Fibroblast of lung (primary cell): ENCODE results near the gene CNGA1. TPM values are rescaled to one million over a fixed set of nuclear protein-coding genes. Genes with fewer than 3 reads are reported as not detected.

ENCODE experiments used
- DNase-seq, 2 donors: peaks; one replicate each; pipeline versions ENCODE4 v3.0.0 to v3.0.0-alpha.2; 2010; ENCODE audit warnings: low read depth in 2 of 2
- H2AFZ ChIP-seq: 2 replicates; pipeline ENCODE4 v1.5.1; 2012; ENCODE audit warnings: low read length, control low read depth, inconsistent platforms
- H3K27ac ChIP-seq: 2 replicates; pipeline ENCODE4 v1.5.1; 2011; ENCODE audit warnings: low read length, control low read depth; ENCODE audit not compliant: insufficient read depth
- H3K27me3 ChIP-seq: 2 replicates; pipeline ENCODE4 v1.5.1; 2011; ENCODE audit warnings: mild to moderate bottlenecking, low read length; ENCODE audit not compliant: control insufficient read depth, insufficient read depth
- H3K36me3 ChIP-seq: 2 replicates; pipeline ENCODE4 v1.5.1; 2011; ENCODE audit warnings: low read length; ENCODE audit not compliant: control insufficient read depth, insufficient read depth
- H3K4me1 ChIP-seq: 2 replicates; pipeline ENCODE4 v1.5.1; 2011; ENCODE audit warnings: low read length; ENCODE audit not compliant: control insufficient read depth, insufficient read depth; ENCODE audit errors: extremely low read depth
- H3K4me2 ChIP-seq: 2 replicates; pipeline ENCODE4 v1.5.1; 2011; ENCODE audit warnings: low read length, control low read depth; ENCODE audit not compliant: insufficient read depth; ENCODE audit errors: extremely low read depth
- H3K4me3 ChIP-seq, 4 experiments: fragments of 200-600 bp in 1 of 4; sonication (generic) in 1 of 4; replicated peaks in 1 of 4; 2 replicates each; pipeline ENCODE4 v1.5.1; 2011 to 2016; ENCODE audit warnings: low read length in 4 of 4, low read depth in 3 of 4, mild to moderate bottlenecking in 3 of 4, control low read depth in 2 of 4, inconsistent platforms in 1 of 4, mixed read lengths in 1 of 4; ENCODE audit not compliant: insufficient read depth in 1 of 4; ENCODE audit errors: control extremely low read depth in 1 of 4
- H3K79me2 ChIP-seq: 2 replicates; pipeline ENCODE4 v1.5.1; 2012; ENCODE audit warnings: mild to moderate bottlenecking, low read length, inconsistent platforms; ENCODE audit not compliant: control insufficient read depth, insufficient read depth
- H3K9ac ChIP-seq: 2 replicates; pipeline ENCODE4 v1.5.1; 2011; ENCODE audit warnings: mild to moderate bottlenecking, low read length, control low read depth; ENCODE audit not compliant: insufficient read depth
- H3K9me3 ChIP-seq: 2 replicates; pipeline ENCODE4 v1.5.1; 2012; ENCODE audit warnings: low read depth, low read length; ENCODE audit not compliant: control insufficient read depth, insufficient read depth
- H4K20me1 ChIP-seq: 2 replicates; pipeline ENCODE4 v1.5.1; 2011; ENCODE audit warnings: low read length; ENCODE audit not compliant: control insufficient read depth, insufficient read depth; ENCODE audit errors: extremely low read depth
- CTCF ChIP-seq, 2 donors: IDR thresholded peaks in 1 of 2; conservative IDR thresholded peaks in 1 of 2; 1 replicate in 1 of 2; 2 replicates in 1 of 2; pipeline ENCODE4 v1.5.1; 2011 to 2012; ENCODE audit warnings: low read length in 2 of 2, control low read depth in 1 of 2, inconsistent platforms in 1 of 2, low read depth in 1 of 2, mild to moderate bottlenecking in 1 of 2
- EZH2 ChIP-seq: IDR thresholded peaks from 2 replicates; pipeline ENCODE4 v1.5.1; 2012; ENCODE audit warnings: low read length, control low read depth, mild to moderate bottlenecking; ENCODE audit errors: missing control alignments
- polyA plus RNA-seq, 2 donors: library from polyadenylated mRNA; depleted of rRNA in 1 of 2; stranded (reverse) in 1 of 2; unstranded in 1 of 2; fragments of >200 nt; gene quantifications; 2 replicates each; pipeline ENCODE4 v1.2.1, GENCODE V29; 2011 to 2012; ENCODE audit warnings: missing spikeins in 1 of 2
- total RNA-seq: library from RNA; depleted of rRNA; stranded (reverse); fragments of >200 nt; gene quantifications from 2 replicates; pipeline ENCODE4 v1.2.1, GENCODE V29; 2014

CNGA1 gene
- total and polyA plus RNA-seq, 2 donors (not counting 1 experiment from before 2014, with no cell fraction given), result not detected

GRCh38 chr4:47942081-47942819 is 74.2 kb downstream of the CNGA1 start:
- H3K4me1 ChIP-seq, result no peaks in the 10 kb centered on the region
- H3K27ac ChIP-seq, result no peak overlapping the region
- DNase-seq, result no peak
- H2AFZ ChIP-seq, result no peak overlapping the region
- H3K79me2 ChIP-seq, result no peaks in the 10 kb centered on the region
- H4K20me1 ChIP-seq, result no peaks in the 10 kb centered on the region
- no peak overlapping the region for H3K4me2 ChIP-seq
- H3K4me3 ChIP-seq, result no peak overlapping the region
- no peaks in the 10 kb centered on the region for H3K27me3 ChIP-seq
- H3K36me3 ChIP-seq, result no peaks in the 10 kb centered on the region
- no peak for TF ChIP-seq CTCF (conservative IDR thresholded peaks at IDR 0.05 in 1 of 2, IDR thresholded peaks at IDR 0.05 in 1 of 2; ENCODE audit: low read depth in 1 of 2, low read length in 2 of 2)
- no peak for TF ChIP-seq EZH2
- no peaks in the 10 kb centered on the region for H3K9me3 ChIP-seq
- no peak overlapping the region for H3K9ac ChIP-seq

- Histone ChIP-seq H4K20me1 (no peaks in the 10 kb centered on the region), H2AFZ (no peak overlapping the region), H3K36me3 (no peaks in the 10 kb centered on the region), H3K4me1 (no peaks in the 10 kb centered on the region), H3K27me3 (no peaks in the 10 kb centered on the region), H3K4me2 (no peak overlapping the region), H3K9me3 (no peaks in the 10 kb centered on the region), H3K27ac (no peak overlapping the region), H3K9ac (no peak overlapping the region), H3K79me2 (no peaks in the 10 kb centered on the region), H3K4me3 (no peak overlapping the region)
- no peak for DNase-seq
- no peak for TF ChIP-seq CTCF (conservative IDR thresholded peaks at IDR 0.05 in 1 of 2, IDR thresholded peaks at IDR 0.05 in 1 of 2; ENCODE audit: low read depth in 1 of 2, low read length in 2 of 2)
- TF ChIP-seq EZH2, result no peak
These were observed 77.0 kb downstream of the CNGA1 start for GRCh38 chr4:47939456-47939855.

GRCh38 chr4:47936336-47936735 is 80.1 kb downstream of the CNGA1 start:
- Histone ChIP-seq H2AFZ (no peak overlapping the region), H3K27ac (no peak overlapping the region), H3K9me3 (no peaks in the 10 kb centered on the region), H3K36me3 (no peaks in the 10 kb centered on the region), H3K4me1 (no peaks in the 10 kb centered on the region), H3K9ac (no peak overlapping the region), H3K4me3 (no peak overlapping the region), H3K79me2 (no peaks in the 10 kb centered on the region), H4K20me1 (no peaks in the 10 kb centered on the region), H3K27me3 (no peaks in the 10 kb centered on the region), H3K4me2 (no peak overlapping the region)
- no peak for TF ChIP-seq CTCF (conservative IDR thresholded peaks at IDR 0.05 in 1 of 2, IDR thresholded peaks at IDR 0.05 in 1 of 2; ENCODE audit: low read depth in 1 of 2, low read length in 2 of 2)
- no peak for TF ChIP-seq EZH2
- DNase-seq, result no peak
